Lower lobe of right lung (tissue), 2 donors: ENCODE data around the gene AIRE. TPM values are rescaled to one million over a fixed set of nuclear protein-coding genes. Genes with fewer than 3 reads are reported as not detected.

Experiments used
- ATAC-seq, 2 donors: fragments of 200-7000 bp; cut with Tn5 transposase; one replicate each; pipeline ENCODE4 v1.9.1; 2020 to 2022; ENCODE audit warnings: mild to moderate bottlenecking in 2 of 2, moderate library complexity in 2 of 2
- DNase-seq: peaks from one replicate; pipeline ENCODE4 v3.0.0-alpha.2; 2020
- H3K27ac ChIP-seq: fragments of 200-600 bp; one replicate; pipeline ENCODE4 v1.8.0; 2022
- H3K27me3 ChIP-seq: fragments of 200-600 bp; one replicate; pipeline ENCODE4 v1.8.0; 2022; ENCODE audit warnings: low read depth
- H3K36me3 ChIP-seq: fragments of 200-600 bp; one replicate; pipeline ENCODE4 v1.8.0; 2022; ENCODE audit warnings: mild to moderate bottlenecking
- H3K4me1 ChIP-seq: fragments of 200-600 bp; one replicate; pipeline ENCODE4 v1.8.0; 2022
- H3K4me3 ChIP-seq: fragments of 200-600 bp; one replicate; pipeline ENCODE4 v1.8.0; 2022; ENCODE audit warnings: mild to moderate bottlenecking
- H3K9me3 ChIP-seq: fragments of 200-600 bp; one replicate; pipeline ENCODE4 v1.8.0; 2022
- CTCF ChIP-seq: fragments of 200-600 bp; IDR thresholded peaks from one replicate; pipeline ENCODE4 v1.8.0; 2022; ENCODE audit warnings: antibody characterized with exemption, mild to moderate bottlenecking
- intact Hi-C: fragments of 100-400 bp; cut with DNase I; formaldehyde crosslinking; loops from one replicate; pipeline ENCODE4 v1.11.0; 2022
- total RNA-seq: library from RNA; stranded (reverse); fragmentation: NEBNext Ultra II Directional; extraction: Animal tissue kit (Norgen Biotek cat#: 25700); gene quantifications from one replicate; pipeline ENCODE4 v1.2.1, GENCODE V29; 2021
- donor health status: DM: no; HTN: yes; CAD: no; lungs with severe emphysema.

The AIRE gene
- total RNA-seq, 1 donor from 2014 or later: not detected

DNA sequence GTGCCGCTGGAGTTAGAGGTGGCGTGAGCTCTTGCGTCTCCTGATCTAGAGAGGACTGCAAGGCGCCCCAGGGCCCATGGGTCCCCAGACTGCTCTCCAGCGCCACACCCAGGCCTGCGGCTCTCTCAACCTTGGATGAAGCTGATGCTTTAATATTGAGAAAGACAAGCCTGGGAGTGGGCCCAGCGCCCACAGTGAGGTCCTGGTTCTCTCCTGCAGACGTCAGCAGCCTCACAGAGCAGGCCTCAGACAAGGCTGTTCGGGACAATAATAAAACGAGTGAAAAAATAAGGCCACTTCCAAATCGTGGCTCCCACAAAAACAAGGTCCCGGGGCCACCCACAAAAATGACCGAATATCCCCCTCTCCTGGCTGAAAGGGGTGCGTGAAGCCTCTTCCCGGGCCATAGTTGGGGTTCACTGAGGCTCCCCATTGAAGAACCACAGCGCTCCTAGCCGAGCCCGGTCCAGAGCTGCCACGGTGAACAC, 18.0 kb upstream of the AIRE start:
- peak; percentile 28 for TF ChIP-seq CTCF
- Histone ChIP-seq H3K36me3 (no peaks in the 10 kb centered on the region), H3K4me1 (no peaks in the 10 kb centered on the region), H3K4me3 (no peak overlapping the region), H3K27me3 (no peaks in the 10 kb centered on the region), H3K27ac (no peak overlapping the region), H3K9me3 (no peaks in the 10 kb centered on the region)
- ATAC-seq (no peak), DNase-seq (no peak)
- intact Hi-C loops: no loop called here

GRCh38 chr21:44269090-44269489, 16.6 kb upstream of the AIRE start:
- intact Hi-C loops: no loop called here

GRCh38 chr21:44271558-44272283, 14.0 kb upstream of the AIRE start:
- Histone ChIP-seq H3K9me3 (no peaks in the 10 kb centered on the region), H3K4me3 (no peak overlapping the region), H3K27ac (no peak overlapping the region), H3K36me3 (no peaks in the 10 kb centered on the region), H3K27me3 (no peaks in the 10 kb centered on the region), H3K4me1 (no peaks in the 10 kb centered on the region)
- DNase-seq (no peak), ATAC-seq (no peak)
- intact Hi-C loops: no loop called here
- no peak for TF ChIP-seq CTCF

More at GRCh38 chr21:44269090-44269489, 16.6 kb upstream of the AIRE start:
- ATAC-seq (no peak), DNase-seq (no peak)
- Histone ChIP-seq H3K36me3 (no peaks in the 10 kb centered on the region), H3K9me3 (no peaks in the 10 kb centered on the region), H3K4me3 (no peak overlapping the region), H3K27me3 (no peaks in the 10 kb centered on the region), H3K4me1 (no peaks in the 10 kb centered on the region), H3K27ac (no peak overlapping the region)
- no peak for TF ChIP-seq CTCF

DNA sequence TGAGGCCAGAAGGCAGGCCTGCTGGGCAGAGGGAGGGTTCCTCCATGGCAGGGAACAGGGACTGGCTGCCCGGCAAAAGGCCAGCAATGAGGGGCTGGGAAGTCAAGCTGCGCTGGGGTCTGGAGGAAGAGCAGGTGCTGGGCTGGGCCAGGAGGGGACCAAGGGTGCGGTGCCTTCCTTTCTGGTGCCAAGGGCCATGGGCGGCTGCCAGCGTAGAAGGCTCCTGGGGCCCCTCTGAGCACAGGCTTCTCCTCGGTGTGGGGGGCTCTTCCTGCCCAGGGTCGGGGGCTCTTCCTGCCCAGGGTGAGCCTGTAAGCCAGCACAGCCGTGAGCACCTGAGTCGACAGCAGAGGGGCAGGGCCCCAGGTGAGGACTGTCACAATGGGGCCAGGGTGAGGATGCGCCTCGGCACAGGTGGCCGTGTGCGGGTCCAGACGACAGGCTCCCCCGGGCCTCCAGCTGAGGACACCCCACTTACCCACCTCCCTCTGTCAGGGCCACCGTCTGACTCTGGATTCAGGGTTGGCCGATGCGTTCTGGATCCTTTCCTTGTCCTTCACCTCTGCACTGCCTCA, 13.3 kb upstream of the AIRE start:
- Histone ChIP-seq H3K36me3 (no peaks in the 10 kb centered on the region), H3K27ac (no peak overlapping the region), H3K4me3 (no peak overlapping the region), H3K9me3 (no peaks in the 10 kb centered on the region), H3K27me3 (no peaks in the 10 kb centered on the region), H3K4me1 (no peaks in the 10 kb centered on the region)
- intact Hi-C loops: no loop called here
- ATAC-seq: peak in 1 of 2 donors; percentile 11
- no peak for TF ChIP-seq CTCF
- DNase-seq: no peak

DNA sequence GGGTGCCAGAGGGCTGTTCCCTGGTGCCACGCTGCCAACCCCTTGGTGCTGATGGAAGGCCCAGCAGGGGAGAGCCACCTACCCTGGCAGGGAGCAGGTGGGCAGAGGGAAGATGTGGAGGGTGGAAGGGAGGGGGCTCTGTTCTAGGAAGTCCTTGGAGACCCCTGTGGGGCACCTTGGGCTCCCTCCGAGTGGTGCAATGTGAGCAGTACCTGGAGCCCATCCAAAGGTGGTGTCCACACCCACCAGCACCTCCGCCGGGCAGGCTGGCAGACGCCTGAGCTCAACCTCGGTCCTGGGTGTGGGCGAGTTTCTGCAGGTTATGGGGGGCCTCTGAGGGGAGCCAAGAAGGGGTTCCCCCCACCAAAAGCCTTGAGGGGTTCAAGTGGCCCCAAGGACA, 12.6 kb upstream of the AIRE start:
- ATAC-seq: peak in 1 of 2 donors; percentile 30
- H3K36me3 ChIP-seq: no peaks in the 10 kb centered on the region

More for the DNA sequence above, 12.6 kb upstream of the AIRE start:
- Histone ChIP-seq H3K4me3 (no peak overlapping the region), H3K4me1 (no peaks in the 10 kb centered on the region), H3K27ac (no peak overlapping the region), H3K9me3 (no peaks in the 10 kb centered on the region), H3K27me3 (no peaks in the 10 kb centered on the region)
- DNase-seq: no peak
- intact Hi-C loops: no loop called here
- TF ChIP-seq CTCF: no peak
